NCI-H2029 treated with DMSO at 0.1 percent for 48 hours (cell line): ENCODE results near the gene TMEM191C.
"Not testable (repeated sequence)": the region's sequence is repeated elsewhere in the genome, so short reads cannot be mapped to it uniquely, and the experiment has no call there.

Experiments used
- DNase-seq: peaks from one replicate; lab custom pipeline; 2025; lab: John Stamatoyannopoulos, UW

TMEM191C gene

GRCh38 chr22:21446128-21446826 is 20.9 kb upstream of the TMEM191C start:
- DNase-seq = no peak

- DNase-seq = no peak
These were observed 20.1 kb upstream of the TMEM191C start for GRCh38 chr22:21446827-21447690.

GRCh38 chr22:21447694-21448402 is 19.3 kb upstream of the TMEM191C start:
- no peak for DNase-seq

DNA sequence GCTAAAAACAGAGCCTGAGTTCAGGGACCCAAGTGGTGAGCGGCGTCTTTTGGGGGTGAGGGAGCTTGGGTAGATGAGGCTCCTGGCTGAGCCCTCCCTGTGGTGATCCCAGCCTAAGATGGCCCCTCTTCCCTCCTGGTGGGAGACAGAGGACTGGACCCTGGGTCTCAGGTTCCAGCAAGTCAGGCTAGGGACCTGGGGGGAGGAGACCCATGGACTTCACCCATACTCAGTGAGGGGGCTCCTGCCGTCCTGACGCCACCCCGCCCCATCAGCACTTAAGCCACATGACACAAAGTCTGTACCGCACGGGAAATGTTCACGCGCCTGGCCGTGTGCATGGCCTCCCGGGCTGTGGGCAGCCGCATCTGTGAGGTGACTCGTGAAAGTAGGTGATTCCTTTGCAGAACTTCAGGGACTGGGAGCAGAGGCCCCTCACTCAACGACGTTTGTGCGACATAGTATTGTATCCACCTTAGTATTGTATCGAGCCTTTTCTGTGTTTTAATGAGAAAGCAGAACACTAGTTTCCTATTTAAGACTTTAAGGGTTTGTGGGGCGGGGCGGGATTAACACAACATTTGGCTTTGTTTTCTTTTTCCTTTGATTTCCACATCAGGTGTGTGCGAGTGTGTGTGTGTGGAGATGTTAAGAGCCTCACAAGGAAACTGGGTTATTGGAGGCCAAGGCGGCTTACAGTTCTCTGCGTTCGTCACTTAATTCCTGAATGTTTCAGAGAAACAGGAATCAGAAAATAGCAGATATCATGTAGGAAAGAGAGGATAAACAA is 18.4 kb upstream of the TMEM191C start:
- DNase-seq = no peak

DNA sequence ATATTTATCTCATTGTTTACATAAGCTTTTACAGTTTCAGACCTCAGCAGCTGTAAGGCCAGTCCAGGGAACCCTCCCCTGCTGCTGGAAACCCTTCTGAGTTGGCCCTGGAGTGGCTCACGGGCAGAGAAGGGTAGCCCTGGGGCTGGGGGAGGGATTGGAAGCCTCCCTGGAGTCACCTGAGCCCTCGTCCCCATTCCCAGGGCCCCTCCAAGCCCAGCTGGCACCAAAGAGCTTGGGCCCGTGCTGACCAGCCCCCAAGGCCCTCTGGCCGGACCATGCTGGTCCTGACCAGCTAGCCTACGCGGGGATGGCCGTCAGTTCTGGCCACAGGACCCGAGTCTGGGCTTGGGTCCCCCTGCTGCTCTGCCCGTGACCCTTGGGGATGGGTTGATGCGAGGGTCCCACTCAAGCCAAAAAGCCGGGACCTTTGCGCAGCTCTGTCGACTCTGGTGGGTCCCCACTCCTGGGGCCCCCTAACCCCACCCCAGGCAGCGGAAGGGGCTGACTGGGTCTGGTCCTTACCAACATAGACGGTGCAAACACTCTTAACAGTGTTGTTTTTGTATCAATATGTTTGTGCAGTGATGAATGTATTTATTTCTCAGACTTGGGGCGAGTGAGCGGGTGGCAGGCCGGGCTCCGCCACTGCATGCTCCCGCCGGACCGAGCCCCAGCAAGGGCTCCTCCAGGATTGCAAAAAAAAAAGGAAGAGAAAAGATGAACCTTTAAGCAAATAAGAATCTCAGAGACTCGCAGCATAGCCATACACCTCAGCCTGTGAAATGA is 17.5 kb upstream of the TMEM191C start:
- no peak for DNase-seq

DNA sequence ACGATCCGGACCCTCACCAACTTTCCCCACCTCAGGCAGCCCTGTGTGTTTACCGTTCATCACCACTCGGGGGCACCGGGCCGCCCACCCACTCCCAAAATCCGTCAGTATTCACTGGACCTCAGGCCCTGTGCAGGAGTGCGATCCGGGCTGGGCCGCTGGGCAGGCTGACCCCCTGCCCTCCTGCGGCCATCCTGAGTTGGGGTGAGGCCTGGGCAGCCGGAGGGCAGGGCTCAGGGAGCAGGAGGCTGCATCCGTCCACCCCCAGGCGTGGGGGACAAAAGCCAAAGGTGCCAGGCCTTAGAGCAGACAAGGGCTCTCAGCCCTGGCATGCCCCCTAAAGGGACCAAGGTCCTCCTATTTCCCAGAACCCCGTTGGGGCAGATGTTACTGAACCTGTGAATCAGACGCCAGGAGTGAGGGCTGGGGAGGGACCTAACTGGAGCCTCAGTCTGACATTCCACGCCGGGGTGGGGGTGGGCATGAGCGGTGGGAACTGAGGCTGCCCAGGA is 16.8 kb upstream of the TMEM191C start:
- no peak for DNase-seq

DNA sequence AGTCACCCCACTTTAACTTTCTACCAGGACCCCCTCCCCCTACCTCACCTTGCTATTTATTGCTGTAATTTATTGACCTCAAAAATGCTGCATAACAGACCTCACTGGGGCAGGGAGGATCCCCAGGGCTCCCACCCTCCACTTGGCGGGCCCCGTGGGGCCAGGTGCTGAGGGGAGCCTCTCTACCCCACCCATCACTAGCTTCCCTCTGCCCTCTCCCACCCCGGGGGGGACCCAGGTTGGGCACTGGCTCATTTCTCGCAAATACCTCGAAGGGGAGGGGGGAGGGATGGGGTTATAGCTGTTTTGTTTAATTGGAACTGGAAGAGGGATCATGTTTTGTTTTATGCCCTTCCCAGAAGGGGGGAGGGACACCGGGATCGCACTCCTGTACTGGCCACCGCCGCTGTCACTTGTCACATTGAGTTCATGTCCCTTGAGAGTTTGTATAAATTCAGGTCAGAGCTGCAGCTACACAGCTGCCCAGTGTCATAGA is 16.3 kb upstream of the TMEM191C start:
- no peak for DNase-seq

DNA sequence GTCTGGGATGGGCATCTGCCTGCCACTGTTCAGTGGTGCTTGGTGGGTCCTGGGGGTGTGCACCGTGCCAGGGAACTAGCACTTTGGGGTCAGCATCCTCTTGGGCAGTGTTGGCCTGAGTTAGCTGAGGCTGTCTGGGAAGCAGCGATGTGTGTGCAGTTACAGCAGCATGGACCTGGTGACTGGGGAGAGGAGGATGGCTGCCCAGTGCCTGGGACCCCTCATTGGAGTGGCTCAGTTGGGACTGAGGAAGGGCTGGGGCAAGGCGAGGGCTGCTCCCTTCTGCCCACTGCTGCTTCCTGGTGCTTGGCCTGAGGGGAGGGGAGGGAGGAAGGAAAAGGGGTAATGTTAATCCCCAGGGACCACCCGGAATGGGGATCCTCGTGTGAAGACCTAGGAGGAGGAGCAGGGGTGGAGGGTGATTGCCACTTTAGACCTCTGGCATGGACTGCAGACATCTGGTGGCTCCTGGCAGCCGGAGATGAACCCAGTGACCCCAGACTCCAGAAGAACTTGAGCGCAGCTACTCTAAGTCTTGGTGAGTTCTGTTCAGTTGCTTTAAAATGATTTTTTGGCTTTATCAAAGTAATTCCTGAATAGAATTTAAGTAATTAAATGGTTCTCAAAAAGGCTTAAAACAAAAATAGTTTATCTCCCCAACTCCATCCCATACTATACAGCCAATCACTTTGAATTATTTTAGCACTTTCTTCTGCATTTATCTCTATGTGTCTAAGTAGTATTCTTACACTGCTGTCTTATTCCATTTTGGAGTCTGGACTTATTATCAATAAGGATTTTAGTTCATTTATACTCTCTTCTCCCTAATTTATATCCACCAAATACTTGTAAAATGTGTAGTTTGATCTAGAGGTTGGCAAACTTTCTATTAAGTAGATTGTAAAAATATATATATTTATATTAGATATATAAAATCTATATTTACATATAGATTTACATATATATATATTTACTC is 15.4 kb upstream of the TMEM191C start:
- no peak for DNase-seq

DNA sequence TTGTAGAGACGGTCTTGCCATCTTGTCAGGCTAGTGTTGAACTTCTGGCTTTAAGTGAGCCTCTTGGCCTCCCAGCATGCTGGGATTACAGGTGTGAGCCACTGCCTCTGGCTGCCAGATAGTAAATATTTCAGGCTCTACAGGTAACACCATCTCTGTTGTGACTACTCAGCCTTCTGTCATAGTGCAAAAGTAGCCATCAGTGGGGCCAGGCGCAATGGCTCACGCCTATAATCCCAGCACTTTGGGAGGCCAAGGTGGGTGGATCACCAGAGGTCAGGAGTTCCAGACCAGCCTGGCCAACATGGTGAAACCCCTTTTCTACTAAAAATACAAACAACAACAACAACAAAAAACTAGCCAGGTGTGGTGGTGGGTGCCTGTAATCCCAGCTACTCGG is 14.5 kb upstream of the TMEM191C start:
- DNase-seq = not testable (repeated sequence)

DNA sequence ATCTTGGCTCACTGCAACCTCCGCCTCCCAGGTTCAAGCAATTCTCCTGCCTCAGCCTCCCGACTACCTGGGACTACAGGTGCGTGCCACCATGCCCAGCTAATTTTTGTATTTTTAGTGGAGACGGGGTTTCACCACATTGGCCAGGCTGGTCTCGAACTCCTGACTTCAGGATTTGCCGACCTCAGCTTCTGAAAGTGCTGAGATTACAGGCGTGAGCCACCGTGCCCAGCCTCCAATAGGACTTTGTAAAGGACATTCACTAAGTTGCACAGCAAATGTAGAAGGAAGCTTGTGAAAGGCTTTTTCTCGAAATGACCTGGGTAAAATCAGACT is 12.2 kb upstream of the TMEM191C start:
- DNase-seq = not testable (repeated sequence)

DNA sequence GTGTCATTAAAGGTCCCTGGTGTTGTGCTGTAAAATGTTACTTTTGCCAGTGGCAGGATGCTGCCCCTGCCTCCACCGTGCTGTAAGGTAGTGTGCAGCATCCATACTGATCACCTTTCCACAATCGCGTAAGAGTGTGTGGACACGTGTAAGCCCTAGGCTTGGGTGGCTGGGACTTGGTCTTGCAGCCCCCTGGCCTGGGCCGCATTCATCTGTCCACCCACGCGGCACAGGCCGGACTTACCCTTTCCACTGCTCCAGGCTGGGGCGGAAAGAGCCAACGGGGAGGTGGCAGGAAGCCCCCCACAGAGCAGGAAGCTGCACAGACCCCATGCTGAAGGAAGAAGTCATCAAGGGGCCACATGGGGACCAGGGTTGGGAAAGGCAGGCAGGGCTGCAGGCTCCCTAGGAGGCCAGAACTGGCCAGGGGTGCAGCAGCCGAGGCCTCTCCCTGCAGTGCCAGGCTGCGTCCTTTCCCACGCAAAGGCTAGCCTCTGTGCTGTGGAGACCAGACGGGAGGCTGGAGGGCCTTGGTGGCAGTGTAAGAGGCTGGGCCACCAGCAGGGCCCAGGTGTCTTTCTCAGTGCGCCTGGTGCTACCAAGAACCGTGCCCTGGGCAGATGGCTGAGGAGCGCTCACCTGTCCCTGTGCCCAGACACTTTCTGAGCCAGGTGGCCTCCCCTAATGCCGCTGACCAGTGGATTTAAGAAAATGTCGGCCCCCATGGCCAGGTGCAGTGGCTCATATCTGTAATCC is 11.7 kb upstream of the TMEM191C start:
- DNase-seq = no peak

GRCh38 chr22:21457023-21457787 is 10.0 kb upstream of the TMEM191C start:
- no peak for DNase-seq

DNA sequence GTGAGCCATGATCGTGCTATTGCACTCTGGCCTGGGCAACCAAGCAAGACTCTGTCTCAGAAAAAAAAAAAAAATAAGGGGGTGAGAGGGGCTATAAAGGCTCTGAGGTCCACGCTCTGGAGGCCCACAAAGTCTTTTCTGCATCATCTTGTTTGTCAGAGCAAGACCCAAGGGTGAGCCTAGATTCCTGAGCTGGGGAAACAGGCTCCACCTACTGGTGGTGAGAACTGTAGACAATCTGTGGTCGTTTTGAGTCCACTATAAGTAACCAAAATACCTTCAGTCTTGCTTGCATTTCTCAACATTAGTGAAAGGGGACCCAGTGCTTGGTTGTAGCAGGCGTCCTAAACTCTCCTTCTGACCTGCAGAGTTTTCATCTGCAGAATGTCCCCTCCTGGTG is 4.5 kb upstream of the TMEM191C start:
- DNase-seq = not testable (repeated sequence)

GRCh38 chr22:21468194-21469096 is 1.3 kb downstream of the TMEM191C start:
- not testable (repeated sequence) for DNase-seq

DNA sequence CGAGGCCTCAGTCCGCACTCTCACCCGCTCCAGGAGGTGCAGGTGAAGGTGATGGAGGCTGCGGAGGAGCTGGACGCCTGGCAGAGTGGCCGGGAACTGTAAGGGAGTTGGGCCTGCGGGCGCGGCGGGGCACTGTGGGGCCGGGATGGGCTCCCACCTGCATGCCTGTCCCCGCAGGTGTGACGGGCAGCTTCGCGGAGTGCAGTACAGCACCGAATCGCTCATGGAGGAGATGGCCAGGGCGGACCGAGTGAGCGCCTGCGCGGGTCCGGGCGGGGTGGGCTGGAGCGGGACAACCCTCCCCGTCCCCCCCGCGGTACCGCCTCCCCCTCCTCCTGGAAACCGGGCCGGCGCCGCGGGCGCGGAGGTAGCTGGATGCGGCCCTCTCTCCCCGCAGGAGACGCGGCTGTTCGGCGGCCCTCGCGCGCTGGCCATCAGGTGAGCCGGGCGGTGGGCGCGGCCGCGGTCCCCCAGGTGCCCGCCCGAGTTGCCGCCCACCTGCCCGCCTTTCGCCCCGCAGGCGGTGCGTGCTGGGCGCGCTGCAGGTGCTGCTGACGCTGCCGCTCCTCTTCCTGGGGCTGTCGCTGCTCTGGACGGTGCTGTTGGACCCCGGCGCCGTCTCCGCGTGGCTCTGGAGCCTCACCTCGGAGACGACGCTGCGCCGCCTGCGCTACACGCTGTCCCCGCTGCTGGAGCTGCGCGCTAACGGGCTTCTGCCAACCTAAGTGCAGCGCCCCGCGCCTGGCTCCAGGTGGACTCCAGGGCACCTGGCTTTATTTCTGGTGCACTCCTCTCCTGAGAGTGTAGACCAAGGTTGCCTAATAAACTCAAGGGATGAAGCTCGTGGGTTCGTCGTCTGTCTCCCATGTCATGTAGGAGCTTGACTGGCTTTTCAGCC is 2.2 kb downstream of the TMEM191C start:
- not testable (repeated sequence) for DNase-seq

DNA sequence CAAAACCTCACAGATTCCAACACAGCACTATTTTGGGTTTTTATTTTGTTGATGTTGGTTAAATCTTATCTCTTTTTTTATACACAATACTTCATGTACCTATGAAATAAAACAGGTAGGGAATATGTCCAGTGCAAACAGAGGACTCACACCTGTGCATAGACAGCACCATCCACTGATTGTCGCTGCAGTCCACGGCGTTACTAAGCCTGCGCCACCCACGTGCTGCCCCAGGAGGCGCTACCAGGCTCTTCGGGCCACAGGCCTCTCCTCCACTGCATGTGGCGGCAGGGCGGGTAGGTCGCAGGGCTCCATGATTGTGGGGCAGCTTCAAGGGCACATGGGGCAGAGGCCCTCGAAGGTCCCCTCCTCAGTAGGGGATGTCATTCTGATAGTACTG is 5.8 kb downstream of the TMEM191C start:
- not testable (repeated sequence) for DNase-seq
